Stimulated activated CD8-positive, alpha-beta memory T cell treated with anti-CD3 and anti-CD28 coated beads, Interleukin-12 subunit alpha, Interleukin-12 subunit beta, amount 100 ng/mL, for 1 hour (primary cell): ENCODE data around the gene TRPV2.

Source experiments
- DNase-seq: peaks from one replicate; pipeline ENCODE4 v3.0.0-alpha.2; 2020; ENCODE audit warnings: low read depth

The TRPV2 gene

GRCh38 chr17:16406742-16407674, 8.4 kb upstream of the TRPV2 start:
- DNase-seq = no peak

GRCh38 chr17:16407911-16408588, 7.3 kb upstream of the TRPV2 start:
- DNase-seq = no peak

DNA sequence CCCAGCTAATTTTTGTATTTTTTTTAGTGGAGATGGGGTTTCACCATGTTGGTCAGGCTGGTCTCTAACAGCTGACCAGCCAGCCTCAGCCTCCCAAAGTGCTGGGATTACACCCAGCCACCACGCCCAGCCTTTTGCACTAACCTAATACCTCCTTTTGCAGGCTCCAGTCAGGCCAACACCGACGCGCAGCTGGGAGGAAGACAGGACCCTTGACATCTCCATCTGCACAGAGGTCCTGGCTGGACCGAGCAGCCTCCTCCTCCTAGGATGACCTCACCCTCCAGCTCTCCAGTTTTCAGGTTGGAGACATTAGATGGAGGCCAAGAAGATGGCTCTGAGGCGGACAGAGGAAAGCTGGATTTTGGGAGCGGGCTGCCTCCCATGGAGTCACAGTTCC, 2.0 kb downstream of the TRPV2 start:
- DNase-seq = no peak

GRCh38 chr17:16417896-16418684, 2.7 kb downstream of the TRPV2 start:
- no peak for DNase-seq

DNA sequence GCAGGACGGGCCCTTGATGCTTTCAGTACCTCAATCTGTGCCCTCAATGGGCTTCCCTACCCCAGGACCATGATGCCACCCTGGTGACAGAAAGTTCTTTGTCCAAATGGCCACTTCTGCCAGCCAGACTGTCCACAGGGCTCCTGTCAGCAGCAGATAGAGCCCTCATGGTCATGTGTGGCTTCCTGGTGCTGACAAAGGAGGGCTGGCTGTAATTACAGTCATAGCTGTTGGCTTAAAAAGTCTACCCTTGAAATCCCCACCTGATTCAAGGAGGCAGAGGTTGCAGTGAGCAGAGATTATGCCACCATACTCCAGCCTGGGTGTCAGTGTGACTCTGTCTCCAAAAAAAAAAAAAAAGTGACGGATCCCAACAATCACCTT, 3.3 kb downstream of the TRPV2 start:
- no peak for DNase-seq

GRCh38 chr17:16419074-16419928, 3.9 kb downstream of the TRPV2 start:
- peak; percentile 57 for DNase-seq

DNA sequence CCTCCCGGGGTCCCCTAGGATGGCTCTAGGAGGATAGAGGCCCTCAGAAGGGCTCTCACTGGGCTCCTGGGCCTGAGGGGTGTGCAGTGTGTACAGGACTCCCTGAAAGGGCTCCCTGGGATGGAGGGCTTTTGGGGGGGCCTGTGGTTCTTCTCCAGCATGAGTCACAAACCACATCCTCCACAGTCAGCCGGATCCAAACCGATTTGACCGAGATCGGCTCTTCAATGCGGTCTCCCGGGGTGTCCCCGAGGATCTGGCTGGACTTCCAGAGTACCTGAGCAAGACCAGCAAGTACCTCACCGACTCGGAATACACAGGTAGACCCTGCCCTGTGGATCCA, 4.5 kb downstream of the TRPV2 start:
- no peak for DNase-seq

DNA sequence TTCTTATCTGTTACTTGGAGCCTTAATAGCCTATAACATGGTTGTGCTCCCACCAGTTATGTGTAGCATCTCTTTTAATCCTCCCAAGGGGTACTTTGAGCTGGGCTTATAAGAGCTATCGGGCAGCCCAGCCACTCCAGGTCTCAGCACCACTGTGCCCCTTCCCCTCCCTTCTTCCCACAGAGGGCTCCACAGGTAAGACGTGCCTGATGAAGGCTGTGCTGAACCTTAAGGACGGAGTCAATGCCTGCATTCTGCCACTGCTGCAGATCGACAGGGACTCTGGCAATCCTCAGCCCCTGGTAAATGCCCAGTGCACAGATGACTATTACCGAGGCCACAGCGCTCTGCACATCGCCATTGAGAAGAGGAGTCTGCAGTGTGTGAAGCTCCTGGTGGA, 7.0 kb downstream of the TRPV2 start:
- no peak for DNase-seq

DNA sequence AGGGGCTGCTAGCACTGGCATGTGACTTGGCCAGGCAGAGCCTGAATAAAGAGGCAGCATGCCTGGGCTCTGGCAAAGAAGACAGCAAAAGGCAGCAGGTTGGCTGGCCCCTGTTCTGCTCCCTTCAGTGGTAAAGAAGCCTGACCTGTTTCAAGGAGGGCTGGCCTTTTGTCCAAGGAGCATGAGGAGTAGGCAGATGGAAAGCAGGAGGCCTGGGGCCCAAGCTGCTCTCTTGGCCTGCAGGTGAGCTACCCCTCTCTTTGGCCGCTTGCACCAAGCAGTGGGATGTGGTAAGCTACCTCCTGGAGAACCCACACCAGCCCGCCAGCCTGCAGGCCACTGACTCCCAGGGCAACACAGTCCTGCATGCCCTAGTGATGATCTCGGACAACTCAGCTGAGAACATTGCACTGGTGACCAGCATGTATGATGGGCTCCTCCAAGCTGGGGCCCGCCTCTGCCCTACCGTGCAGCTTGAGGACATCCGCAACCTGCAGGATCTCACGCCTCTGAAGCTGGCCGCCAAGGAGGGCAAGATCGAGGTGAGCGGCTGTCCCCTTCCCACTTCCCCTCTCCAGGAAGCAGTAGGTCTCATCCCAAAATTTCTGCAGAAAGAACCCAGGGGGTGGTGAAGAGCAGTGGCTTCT, 8.0 kb downstream of the TRPV2 start:
- DNase-seq = no peak

GRCh38 chr17:16425202-16425601, 9.8 kb downstream of the TRPV2 start:
- DNase-seq = no peak

DNA sequence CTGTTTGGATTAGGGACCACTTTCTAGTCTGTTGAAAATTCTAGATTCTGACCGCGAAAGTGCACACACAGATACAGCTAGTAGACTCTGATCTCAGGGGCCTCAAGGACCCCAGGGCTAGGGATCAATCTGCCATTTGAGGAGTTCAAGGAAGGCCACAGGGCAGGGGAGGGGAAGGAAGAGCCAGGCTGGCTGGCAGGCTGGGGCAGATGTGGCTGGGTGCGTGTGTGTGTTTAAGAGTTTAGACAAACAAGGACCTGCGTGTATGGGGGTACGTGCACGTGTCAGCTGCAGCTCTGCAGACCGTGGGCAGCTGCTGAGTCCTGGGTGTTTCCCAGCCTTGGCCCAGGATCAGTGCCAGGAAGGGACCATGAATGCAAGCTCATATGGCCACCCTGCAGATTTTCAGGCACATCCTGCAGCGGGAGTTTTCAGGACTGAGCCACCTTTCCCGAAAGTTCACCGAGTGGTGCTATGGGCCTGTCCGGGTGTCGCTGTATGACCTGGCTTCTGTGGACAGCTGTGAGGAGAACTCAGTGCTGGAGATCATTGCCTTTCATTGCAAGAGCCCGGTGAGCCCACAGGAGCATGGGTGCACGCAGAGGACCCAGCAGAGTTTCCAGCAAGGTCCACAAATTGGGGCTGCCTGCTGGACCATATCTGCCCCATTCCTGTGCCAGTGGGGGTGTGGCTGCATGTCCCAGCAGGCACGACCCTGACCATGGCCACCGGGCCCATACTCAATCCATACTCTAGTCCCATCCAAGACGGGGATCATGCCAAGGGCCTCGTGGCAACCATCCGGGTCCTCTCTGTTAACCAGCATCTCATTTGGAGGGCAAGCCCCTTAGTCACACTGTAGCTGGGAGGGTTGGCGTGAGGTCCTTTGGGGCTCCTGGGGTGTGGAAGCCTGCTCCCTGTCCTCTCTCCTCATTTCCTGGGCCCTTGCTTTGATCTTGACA, 10.6 kb downstream of the TRPV2 start:
- no peak for DNase-seq

GRCh38 chr17:16427020-16427419, 11.6 kb downstream of the TRPV2 start:
- DNase-seq = no peak

GRCh38 chr17:16428098-16428882, 12.9 kb downstream of the TRPV2 start:
- no peak for DNase-seq

DNA sequence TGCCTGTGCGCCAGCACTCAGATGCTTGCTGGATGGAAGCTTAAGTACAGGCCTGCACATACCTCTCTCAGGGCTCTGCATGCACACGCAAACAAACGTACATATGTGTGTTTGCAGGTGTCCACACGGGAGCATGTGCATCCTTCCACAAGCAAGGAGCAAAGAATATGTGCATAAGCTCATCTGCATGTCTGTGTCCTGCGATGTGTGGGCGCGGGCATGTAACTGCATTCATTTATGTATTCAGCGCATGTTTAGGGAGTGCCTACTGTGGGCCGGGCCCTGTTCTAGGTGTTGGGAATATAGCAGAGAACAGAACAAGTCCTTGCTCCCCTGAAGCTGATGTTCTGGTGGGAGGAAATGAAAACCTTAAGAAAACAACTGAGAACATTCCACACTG, 13.7 kb downstream of the TRPV2 start:
- DNase-seq = no peak

- DNase-seq = no peak
These were observed 15.3 kb downstream of the TRPV2 start for GRCh38 chr17:16430650-16431049.

GRCh38 chr17:16432017-16432416, 16.6 kb downstream of the TRPV2 start:
- no peak for DNase-seq

GRCh38 chr17:16433514-16433913, 18.1 kb downstream of the TRPV2 start:
- DNase-seq = no peak

DNA sequence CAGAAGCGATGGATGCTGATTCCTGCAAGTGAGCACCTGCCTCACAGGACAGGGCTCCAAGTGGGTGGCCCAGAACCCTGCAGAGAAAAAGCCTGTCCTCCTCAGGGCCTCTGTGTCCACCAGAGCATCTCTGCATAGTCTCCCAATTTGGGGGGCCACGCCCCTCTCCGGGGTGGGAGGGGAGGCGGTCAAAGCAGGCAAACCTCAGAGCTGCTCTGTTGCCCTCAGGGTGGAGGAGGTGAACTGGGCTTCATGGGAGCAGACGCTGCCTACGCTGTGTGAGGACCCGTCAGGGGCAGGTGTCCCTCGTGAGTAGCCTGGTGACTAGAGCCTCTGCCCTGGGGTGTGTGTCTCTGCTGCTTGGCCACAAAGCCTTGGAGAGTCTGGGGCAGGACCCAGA, 19.3 kb downstream of the TRPV2 start:
- DNase-seq = no peak
